Measurements from ENCODE around the gene DGCR2.

The DGCR2 gene

GRCh38 chr22:19064354-19065054, 57.7 kb downstream of the DGCR2 start:
- H4K20me1 ChIP-seq (ENCODE audit: low read depth, low read length), result no peaks in the 10 kb centered on the region
- no peak overlapping the region for H3K4me2 ChIP-seq (ENCODE audit: low read depth, low read length, poor library complexity, severe bottlenecking)
- no peaks in the 10 kb centered on the region for H3K9me2 ChIP-seq (replicated peaks; ENCODE audit: insufficient read depth, low read length)
- TF ChIP-seq CTCF (IDR thresholded peaks at IDR 0.05; ENCODE audit: insufficient read depth, low read length, poor library complexity, severe bottlenecking), result no peak
- no peaks in the 10 kb centered on the region for H3K36me3 ChIP-seq (ENCODE audit: low read length)
- no peak overlapping the region for H2AFZ ChIP-seq (ENCODE audit: low read depth, low read length, severe bottlenecking)
- no peak overlapping the region for H3K4me3 ChIP-seq (ENCODE audit: insufficient read depth, low read length, poor library complexity, severe bottlenecking)
- H3K9ac ChIP-seq (ENCODE audit: low read length), result no peak overlapping the region
- no peaks in the 10 kb centered on the region for H3K79me2 ChIP-seq (ENCODE audit: insufficient read depth, low read length)
- H3K9me3 ChIP-seq (ENCODE audit: insufficient read depth, low read length), result no peaks in the 10 kb centered on the region
- no peaks in the 10 kb centered on the region for H3K27me3 ChIP-seq (ENCODE audit: low read length)
- H3K27ac ChIP-seq (ENCODE audit: low read depth, low read length), result no peak overlapping the region
- H3F3A ChIP-seq (ENCODE audit: insufficient read depth), result no peaks in the 10 kb centered on the region

GRCh38 chr22:19063581-19064353, 58.4 kb downstream of the DGCR2 start:
- Histone ChIP-seq H3K9ac (ENCODE audit: low read length) (no peak overlapping the region), H2AFZ (ENCODE audit: low read depth, low read length, severe bottlenecking) (no peak overlapping the region), H3K27me3 (ENCODE audit: low read length) (no peaks in the 10 kb centered on the region), H3K4me2 (ENCODE audit: low read depth, low read length, poor library complexity, severe bottlenecking) (no peak overlapping the region), H3K36me3 (ENCODE audit: low read length) (no peaks in the 10 kb centered on the region), H3K4me3 (ENCODE audit: insufficient read depth, low read length, poor library complexity, severe bottlenecking) (no peak overlapping the region), H3K27ac (ENCODE audit: low read depth, low read length) (no peak overlapping the region), H3F3A (ENCODE audit: insufficient read depth) (no peaks in the 10 kb centered on the region), H3K79me2 (ENCODE audit: insufficient read depth, low read length) (no peaks in the 10 kb centered on the region), H4K20me1 (ENCODE audit: low read depth, low read length) (no peaks in the 10 kb centered on the region), H3K9me2 (replicated peaks; ENCODE audit: insufficient read depth, low read length) (no peaks in the 10 kb centered on the region), H3K9me3 (ENCODE audit: insufficient read depth, low read length) (no peaks in the 10 kb centered on the region)
- TF ChIP-seq CTCF (IDR thresholded peaks at IDR 0.05; ENCODE audit: insufficient read depth, low read length, poor library complexity, severe bottlenecking), result no peak
- TF ChIP-seq EZH2phosphoT487 (conservative IDR thresholded peaks at IDR 0.05; ENCODE audit: low read length), result no peak

- Histone ChIP-seq H3K27me3 (ENCODE audit: low read length) (no peaks in the 10 kb centered on the region), H3K4me3 (ENCODE audit: insufficient read depth, low read length, poor library complexity, severe bottlenecking) (no peak overlapping the region), H3K4me2 (ENCODE audit: low read depth, low read length, poor library complexity, severe bottlenecking) (no peak overlapping the region), H3K27ac (ENCODE audit: low read depth, low read length) (no peak overlapping the region), H3K9me2 (replicated peaks; ENCODE audit: insufficient read depth, low read length) (no peaks in the 10 kb centered on the region), H3K79me2 (ENCODE audit: insufficient read depth, low read length) (no peaks in the 10 kb centered on the region), H3K9me3 (ENCODE audit: insufficient read depth, low read length) (no peaks in the 10 kb centered on the region), H3K9ac (ENCODE audit: low read length) (no peak overlapping the region), H4K20me1 (ENCODE audit: low read depth, low read length) (no peaks in the 10 kb centered on the region), H2AFZ (ENCODE audit: low read depth, low read length, severe bottlenecking) (no peak overlapping the region), H3K36me3 (ENCODE audit: low read length) (no peaks in the 10 kb centered on the region), H3F3A (ENCODE audit: insufficient read depth) (no peaks in the 10 kb centered on the region)
- no peak for TF ChIP-seq CTCF (IDR thresholded peaks at IDR 0.05; ENCODE audit: insufficient read depth, low read length, poor library complexity, severe bottlenecking)
- no peak for TF ChIP-seq EZH2phosphoT487 (conservative IDR thresholded peaks at IDR 0.05; ENCODE audit: low read length)
These were observed 59.3 kb downstream of the DGCR2 start for GRCh38 chr22:19062943-19063308.
